ENCODE measurements around the gene CYFIP2.

Gene CYFIP2

DNA sequence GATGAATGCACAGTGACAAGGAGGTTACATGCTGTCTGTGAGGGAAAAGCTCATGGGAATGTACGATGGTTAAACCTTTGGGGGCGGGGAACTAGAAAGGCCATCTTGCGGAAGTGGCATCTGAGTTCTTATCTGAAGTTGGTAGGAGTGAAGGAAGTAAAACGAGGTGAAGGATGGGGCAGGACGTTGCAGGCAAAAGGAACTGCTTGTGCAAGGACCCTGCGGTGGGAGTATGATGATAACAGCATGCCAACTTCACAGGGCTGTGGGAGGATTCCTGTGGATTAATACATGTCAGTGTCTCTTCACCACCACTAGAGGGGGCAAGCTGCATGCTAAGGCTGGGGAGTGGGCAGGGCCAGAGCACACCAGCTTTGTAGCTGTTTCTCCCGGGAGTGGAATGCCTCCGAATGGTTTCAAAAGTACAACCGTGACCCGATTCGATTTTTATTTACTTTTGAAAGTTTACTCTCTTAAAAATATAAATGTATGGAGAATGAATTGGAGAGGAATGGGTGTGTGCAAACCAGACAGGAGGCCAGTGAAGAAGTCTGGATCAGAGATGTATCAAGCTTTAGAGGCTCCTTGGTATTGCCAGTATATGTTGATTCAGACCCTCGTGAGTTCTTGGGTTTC lies 62.5 kb downstream of the CYFIP2 start:
- no peak for DNase-seq

DNA sequence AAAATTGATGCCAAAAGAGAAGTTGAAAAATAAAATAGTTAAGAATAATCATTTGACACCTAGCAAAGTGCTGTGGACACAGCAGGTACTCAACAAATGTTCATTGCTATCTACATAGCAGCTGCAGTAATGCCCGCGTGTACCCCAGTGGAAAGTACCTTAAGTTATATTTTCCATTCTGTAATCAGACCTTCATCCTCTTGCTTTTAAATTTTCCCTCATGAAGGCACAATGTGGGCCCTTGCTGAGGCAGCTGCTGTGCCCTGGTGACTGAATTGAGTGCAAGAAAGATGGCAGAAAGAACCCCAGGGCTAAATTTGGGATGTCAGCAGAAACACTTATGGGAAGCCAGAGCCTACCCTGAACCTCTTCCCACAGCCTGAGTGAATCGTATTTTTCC lies 65.9 kb downstream of the CYFIP2 start:
- no peak for DNase-seq

DNA sequence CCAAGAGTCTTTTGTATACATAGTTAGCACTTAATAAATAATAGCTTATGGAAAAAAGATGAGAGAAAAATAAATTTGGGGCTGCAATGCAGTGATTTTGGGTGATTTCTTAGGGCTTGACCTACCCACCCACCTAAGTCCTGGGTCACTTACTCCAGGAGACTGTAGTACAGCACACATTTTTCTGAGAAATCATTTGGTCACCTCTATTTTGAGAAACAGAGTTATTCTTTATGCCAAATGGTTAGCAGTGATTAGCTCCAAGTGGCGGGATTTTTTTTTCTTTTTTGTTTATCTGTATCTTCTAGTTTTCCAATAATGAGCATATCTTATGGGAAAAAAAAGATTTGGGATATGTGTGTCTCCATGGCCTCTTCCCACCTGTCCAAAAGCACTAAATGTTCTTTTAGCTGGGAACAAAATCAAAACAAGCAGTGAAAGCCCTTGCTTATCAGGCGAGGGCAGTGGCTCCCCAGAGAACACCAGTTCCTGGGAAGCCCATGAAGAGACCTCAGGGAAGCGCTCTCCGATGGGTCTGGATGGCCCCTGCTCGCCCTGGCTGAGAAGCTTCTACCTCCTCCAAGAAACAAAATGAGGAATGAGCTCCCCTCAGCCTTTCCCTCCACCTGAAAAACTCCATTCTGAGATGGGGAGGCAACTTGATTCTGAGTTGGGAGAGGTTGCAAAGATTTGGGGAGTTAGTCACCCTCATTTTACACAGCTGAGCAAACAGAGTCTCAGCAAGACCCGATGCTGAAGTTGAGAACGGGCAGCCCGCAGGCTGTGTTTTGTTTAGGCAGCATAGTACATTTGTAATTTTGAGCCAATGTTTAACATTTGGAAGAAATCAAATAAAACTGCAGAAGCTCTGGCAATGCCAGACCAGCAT lies 69.9 kb downstream of the CYFIP2 start:
- no peak for DNase-seq

DNA sequence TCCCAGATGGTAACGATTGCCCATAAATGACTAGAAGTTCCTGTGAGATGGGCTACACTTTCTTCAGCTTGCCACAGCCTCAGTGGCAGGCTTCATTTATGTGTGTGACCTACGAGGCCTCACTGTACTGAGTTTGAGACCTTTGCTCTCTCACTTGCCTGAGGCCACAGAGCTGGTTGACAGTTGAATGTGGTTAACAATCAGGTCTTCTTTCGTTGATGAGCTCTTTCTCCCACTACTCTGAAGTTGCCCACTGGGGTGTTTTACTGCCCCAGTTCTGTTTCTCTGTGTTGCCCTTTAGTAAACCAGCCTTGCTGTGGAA lies 70.5 kb downstream of the CYFIP2 start:
- no peak for DNase-seq

DNA sequence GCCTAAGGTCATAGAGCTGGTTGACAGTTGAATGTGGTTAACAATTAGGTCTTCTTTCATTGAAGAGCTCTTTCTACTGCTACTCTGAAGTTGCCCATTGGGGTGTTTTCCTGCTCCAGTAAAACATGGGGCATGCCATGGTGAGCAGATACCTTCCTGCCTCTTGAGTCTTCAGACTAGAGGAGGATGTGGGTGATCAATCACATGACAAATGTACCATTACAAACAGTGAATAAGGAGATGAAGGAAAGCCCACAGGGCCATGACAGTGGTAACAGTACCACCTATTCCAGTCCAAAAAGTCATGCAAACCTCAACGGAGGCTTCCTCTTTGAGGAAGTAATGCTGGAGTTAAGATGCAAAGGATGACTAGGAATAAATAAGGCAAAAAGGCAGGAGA lies 73.5 kb downstream of the CYFIP2 start:
- DNase-seq, result no peak

DNA sequence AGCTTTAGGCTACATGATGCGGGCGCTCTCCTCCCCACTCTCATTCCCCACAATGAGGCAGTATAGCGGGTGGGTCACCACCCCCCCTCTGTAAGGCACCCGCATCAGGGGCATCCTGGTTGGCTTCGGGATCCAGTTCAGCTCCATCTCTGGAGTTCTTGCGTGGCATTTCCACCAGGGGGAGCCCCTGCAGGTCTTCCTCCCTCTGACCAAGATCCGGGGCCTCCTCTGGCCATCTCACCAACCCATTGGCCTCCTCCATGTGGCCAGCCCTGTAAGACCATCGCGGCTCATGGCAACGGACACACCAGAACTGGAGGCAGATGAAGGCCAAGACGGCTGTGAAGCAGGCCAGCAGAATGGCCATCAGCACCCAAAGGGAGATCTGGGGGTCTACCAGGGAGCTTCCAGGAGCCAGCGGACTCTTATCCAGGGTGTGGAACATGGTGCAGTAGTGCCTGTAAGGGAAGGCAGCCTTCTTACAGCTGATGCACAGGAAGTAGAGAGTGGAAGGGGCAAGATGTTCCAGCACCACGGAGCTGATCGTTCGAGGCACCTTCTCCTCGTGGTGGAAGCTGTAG lies 77.0 kb downstream of the CYFIP2 start:
- no peak for DNase-seq

DNA sequence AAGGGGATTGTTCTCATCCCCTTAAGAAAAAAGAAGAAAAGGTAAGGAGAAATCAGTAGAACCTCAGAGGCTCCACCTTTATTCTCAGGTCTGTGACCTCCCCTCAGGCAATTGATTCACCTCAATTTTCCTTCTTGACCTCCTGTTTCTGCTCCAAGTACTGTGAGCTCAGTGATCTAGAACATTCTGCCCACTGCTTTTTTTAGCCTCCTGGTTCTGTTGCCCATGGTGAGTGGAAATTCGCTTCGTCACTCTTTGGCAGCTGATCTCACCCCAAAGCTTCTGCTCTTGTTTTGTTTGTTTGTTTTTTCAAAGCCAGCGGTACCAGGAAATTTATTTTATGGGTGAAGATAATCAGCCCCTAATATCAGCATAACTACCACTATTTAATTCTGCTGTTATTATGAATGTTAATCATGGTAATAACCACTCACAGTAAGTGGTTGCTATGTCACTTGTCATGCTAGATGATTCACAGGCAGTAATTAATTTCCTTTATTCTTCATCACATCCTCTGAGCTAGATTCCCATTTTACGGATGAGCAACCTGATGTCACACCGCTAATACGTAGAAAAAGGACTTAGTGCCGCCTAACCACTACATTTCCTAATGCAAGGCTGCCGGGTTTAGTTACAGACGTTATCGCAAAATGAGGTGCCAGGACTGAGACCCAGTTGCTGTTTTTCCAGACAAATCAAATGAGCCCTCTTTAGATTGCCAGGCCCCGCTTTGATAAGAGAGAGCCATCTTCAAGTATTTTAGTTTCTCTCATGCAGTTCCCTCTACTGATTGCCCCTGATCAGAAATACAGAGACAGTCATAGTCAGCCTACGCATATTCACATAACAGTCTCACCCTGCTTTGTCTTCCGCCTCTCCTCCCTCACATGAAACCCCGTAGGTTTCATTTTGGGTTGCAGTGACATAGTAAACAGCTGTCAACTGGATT lies 78.2 kb downstream of the CYFIP2 start:
- DNase-seq, result no peak

DNA sequence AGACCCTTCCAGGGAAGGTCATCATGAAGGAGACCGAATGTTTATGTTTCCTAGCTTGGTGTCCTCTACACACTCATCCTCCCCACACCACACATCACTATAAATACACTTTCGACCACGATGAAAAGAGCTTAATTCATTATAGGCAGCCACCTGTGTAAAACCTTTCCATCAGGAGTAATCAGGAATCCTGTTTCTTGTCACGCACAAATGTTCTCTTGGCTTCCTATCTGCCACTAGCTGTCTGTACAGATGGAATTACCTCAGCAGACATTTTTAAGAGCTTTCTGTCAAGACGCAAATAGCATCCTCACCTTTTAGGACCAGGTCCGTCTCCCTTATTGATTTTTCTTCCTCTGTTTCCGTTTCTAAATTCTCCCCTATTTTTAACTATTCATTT lies 79.1 kb downstream of the CYFIP2 start:
- DNase-seq, result no peak

DNA sequence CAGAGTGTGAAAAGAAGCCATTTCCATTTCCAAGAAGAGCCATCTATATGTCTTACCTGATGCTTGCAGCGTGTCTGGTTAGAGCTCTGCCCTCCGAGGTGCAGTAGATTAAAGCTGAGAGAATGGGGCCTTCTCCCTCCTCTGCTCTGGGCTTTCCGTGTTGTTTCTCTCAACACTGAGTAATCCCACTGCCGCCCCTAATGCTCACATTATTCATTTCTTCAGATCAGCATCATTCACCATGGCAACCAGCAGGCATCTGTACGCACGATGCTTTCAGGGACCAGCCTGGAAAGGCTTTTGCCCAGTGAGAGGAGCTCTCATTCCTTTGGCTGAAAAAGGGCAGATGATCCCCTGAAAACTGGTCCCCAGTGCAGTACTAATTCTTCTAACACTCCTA lies 79.6 kb downstream of the CYFIP2 start:
- no peak for DNase-seq

DNA sequence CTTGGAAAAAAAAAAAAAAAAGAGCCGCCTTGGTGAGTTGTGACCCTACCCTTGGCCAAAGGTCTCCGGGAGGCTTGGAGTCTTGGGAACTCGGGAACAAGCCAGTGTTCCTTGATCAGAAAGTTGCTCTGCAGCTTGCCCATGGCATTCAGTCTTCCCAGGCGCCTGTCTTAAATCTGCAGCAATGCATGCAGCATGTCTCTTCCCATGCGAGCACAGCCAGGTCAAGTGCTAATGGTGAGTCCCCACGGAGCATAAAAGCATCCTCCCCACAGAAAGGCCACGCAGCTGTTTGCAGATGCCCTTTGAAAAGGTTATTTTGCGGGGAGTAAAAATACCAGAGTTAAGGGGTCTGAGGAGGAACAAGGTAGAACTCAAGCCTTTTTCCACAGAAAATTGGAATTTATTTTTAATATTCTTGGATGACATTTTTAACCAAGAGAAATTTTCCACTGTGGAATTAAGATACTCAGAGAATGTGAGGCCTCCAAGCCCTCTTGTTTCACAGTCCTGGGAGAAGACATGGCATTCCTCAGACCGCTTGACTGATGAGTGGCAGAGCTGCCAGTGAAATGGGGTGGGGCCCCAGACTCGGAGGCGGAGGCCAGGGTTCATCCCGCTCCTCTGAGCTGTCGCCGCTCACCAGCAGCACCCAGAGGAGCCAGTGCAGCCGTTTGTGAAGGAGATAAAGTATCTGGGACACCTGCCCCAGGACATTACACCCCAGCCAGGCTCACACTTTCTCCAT lies 81.6 kb downstream of the CYFIP2 start:
- no peak for DNase-seq

DNA sequence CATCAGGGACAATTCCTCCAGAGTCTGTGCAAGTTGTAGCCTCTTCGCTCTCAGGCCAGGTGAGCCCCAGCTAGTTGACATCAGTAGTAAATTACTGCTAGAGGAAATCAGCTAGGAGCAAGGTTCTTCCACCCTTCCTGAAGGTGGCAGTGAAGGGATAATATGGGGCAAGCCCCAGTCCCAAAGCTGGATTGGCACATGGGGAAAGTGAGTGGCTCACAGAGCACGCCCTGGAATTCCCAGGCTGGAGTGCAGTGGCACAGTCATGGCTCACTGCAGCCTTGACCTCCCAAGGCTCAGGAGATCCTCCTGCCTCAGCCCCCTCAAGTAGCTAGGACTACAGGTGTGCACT lies 82.1 kb downstream of the CYFIP2 start:
- DNase-seq, result no peak

DNA sequence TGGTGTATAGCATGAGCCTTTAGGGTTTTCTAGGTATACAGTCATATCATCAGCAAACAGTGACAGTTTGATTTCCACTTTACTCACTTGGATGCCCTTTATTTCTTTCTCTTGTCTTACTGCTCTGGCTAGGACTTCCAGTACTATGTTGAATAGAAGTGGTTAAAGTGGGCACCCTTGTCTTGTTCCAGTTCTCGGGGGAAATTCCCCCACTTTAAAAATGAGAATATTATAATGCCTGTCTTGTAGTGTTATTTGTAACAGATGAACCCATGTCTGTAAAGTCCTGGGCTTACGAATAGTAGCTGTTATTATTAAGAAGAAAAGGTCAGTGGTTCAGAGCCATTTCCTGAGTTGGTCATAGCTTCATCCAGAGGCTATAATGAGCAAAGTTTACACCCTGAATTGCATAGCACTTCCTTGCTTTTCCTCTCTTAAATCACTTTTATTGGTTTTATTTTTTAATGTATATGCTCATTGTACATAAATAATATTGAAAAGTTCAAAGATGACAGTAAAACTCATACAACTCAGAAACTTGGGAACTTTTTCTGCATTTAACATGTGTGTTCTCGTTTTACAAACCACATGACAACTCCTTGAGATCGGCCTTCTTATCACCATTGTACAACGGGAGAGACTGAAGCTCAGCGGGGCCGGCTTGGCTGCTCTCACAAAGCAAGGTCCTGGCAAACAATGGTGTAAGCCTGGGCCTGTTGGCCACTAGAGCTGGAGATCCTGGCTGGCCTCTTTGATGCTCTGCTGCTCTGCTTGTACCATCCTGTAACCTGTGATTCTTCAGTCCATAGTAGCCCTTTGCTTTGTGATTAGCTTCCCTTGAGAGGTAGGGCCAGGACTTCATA lies 85.2 kb downstream of the CYFIP2 start:
- DNase-seq, result no peak

DNA sequence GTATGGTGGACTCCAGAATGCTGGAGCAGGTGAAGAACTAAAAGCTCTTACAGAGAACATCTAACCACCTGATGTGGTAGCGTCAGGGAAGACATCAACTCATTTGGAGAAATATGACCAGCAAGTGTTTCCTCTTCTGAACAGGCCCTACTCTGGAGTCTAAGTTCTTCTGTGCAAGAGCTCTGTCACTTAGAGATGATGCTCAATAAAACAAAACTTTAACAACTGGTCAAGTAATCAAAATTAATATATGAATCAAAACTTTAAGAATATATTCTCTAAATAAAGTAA lies 85.8 kb downstream of the CYFIP2 start:
- no peak for DNase-seq

DNA sequence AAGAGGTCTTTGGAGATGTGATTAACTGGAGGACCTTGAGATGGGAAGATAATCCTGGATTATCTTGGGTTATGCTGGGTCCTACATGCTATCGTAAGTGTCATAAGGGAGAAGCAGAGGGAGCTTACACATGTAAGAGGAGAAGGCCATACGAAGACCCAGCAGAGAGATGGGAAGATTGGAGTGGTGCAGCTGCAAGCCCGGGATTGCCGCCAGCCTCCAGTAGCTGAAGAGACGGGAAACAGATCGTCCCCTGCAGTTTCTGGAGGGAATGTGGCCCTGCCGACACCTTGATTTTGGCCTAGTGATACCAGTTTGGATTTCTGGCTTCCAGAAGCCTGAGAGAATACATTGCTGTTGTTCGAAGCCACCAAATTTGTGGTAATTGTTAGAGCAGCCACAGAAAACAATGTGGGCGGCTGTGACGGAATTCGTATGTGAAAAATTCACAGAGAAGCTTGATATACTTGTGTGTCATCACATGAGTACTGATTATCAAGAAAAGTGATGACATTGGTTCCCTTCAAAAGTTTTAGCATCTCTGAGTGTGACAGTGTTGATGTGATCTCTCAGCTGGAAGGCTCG lies 86.9 kb downstream of the CYFIP2 start:
- DNase-seq, result no peak

DNA sequence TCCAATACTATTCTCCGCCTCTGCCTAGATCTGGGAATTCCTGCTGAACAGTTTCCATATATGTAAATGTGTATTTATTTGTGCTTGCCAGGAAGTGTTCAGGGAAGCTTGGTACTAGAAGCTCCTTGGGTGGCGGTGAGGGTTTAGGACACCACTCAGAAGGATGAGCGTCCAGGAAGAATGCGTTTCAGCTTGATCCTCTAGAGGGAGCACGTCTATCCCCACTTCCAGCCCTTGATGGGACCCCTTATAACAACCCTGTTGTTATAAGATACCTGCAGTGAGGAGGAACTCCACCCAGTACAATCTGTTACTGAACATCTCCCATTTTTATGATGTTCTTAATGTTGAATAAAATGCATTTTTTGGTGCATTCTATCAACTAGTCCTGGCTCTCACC lies 88.9 kb downstream of the CYFIP2 start:
- no peak for DNase-seq

DNA sequence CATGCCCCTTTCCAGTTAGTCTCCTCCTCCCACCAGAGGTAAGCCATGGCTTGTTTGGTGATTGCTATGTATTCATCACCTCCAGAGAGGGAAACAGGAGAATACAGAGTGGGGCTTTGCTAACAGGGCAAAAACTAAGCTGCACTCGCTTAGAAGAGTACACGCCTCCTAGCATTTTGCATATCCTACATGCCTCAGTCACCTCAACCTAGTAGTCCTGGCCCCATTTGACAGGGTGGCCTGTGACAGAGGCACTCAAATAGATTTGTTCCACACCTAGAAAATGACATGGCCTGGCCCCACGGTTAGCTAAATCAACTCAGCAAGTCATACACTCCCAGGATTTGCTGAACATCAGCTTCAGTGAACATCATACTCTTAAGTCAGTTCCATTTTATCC lies 90.7 kb downstream of the CYFIP2 start:
- no peak for DNase-seq

DNA sequence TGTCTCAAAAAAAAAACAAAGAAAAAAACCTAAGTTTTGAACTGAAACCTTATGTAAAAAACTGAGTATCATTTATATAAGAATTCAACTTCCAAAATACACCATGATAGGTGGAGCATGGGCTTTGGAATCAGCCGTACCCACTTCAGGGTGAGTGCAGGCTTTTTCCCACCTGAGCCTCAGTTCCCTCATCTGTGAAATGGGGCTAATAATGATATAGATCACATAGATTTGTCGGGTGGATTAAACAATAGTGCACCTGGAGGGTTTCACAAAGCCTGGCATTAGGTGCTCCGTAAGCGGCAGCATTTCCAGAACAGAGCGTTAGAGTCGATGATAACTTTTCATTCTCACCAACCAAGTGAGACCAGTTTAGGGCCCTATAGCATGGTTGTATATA lies 91.9 kb downstream of the CYFIP2 start:
- DNase-seq, result no peak

DNA sequence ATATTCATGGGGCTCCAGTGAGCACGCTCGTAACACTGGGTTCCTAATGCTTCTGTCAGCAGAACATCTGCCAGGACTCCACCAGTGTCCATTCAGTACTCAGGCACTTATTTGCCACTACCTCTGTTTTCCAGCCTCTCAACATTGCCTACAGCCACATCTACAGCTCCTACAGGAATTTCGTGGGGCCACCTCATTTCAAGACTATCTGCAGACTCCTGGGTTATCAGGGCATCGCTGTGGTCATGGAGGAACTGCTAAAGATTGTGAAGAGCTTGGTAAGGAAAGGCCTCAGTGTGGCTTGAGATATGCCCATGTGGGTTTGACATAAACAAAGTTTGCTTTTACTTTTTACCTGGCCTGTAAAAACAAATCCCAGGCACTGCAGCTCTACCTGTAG lies 92.9 kb downstream of the CYFIP2 start:
- DNase-seq, result no peak

DNA sequence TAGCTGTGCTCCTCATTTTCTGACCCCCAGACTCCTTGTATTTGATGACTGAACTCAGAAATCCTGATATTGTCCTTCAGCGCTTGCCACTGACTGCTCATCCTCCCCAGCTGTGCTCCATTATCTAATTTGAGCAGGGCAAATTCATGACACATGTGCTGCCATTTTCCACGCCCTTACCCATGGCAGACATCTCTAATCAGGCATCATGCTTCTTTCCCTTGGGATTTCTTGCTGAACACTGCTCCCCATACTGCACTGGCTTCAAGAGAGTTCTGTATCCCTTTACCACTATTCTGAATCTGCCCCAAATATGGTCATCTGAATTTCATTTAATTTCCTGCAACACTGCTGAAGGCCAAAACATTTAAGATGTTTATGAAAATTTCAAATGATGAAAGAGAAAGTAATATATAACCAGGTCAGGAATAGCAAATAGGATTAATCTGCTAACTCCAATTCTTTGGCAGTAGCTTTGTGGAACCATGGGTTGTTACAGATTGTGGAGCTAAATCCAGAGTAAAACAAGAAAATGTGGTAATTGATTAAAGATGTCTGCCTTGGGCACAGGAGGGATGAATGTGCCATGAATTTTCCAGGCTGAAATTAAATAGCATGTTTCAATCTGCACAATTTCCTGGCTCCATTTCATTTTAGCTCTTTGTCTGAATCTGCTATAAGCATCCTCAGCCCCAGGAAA lies 93.6 kb downstream of the CYFIP2 start:
- no peak for DNase-seq

DNA sequence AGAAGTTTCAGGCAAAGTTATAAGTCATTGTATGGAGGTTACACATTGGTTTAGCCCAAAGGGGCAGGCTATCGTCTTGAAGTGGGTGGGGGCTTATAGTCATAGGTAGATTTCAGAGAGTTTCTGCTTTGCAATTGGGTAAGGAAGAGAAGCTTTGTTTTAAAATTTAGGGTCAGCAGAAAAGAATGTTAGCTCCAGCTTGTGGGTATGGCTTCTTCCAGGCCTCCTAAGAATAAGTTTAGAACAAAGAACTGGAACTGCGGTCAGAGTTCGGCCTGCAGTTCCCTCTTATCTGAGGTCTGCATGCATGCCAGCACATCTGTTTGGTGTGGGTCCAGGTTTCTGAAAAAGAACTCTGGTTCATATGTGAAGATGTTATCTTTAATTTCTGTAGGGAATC lies 96.1 kb downstream of the CYFIP2 start:
- DNase-seq, result no peak

DNA sequence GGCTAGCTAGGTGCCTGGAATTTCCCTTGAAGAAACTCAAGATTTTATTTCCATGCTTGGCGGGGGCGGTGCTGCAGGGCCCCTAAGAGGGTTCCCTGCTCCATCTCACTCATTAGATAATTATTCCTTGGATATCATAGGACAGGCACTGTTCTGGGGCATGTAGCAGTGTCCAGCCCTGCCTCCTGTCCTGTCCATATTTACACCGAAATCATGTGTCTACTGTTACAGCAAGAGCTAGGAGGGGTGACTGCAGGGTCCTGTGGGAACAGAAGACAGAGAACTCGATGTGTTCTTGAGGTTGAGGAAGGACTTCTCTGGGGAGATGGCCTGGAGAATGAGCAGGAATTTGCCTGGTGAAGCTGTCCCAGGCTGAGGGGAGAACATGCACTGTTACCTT lies 96.6 kb downstream of the CYFIP2 start:
- DNase-seq, result no peak
